ENCODE data around the gene PRDX3.

GRCh38 chr10:119177708-119178371 is 772 bp downstream of the PRDX3 start:
- TF ChIP-seq CTCF (IDR thresholded peaks at IDR 0.05) (no peak), POLR2AphosphoS5 (IDR thresholded peaks at IDR 0.05) (no peak), POLR2A (IDR thresholded peaks at IDR 0.05) (no peak)
